ENCODE measurements around the gene STAG2.
"Not testable (repeated sequence)": the region's sequence is repeated elsewhere in the genome, so short reads cannot be mapped to it uniquely, and the experiment has no call there.

The STAG2 gene

GRCh38 chrX:124042042-124042441 is 80.5 kb downstream of the STAG2 start:
- no peak overlapping the region for H3K14ac ChIP-seq (ENCODE audit: low read length)
- no peak overlapping the region for H2AK5ac ChIP-seq (ENCODE audit: low read length)
- H4K12ac ChIP-seq (ENCODE audit: low read depth, low read length): no peak overlapping the region
- H3K4me2 ChIP-seq (ENCODE audit: low read length): no peak overlapping the region
- H2BK5ac ChIP-seq (ENCODE audit: low read depth, low read length, poor library complexity): no peak overlapping the region
- no peaks in the 10 kb centered on the region for H3K27me3 ChIP-seq (ENCODE audit: insufficient read depth, low read length)
- no CpG with 5 or more reads among the region's 1 CpG for WGBS (ENCODE audit: extremely low coverage, insufficient coverage, insufficient read length)
- H3K79me2 ChIP-seq (ENCODE audit: control insufficient read depth, insufficient read depth, low read length, poor library complexity): no peaks in the 10 kb centered on the region
- no peak overlapping the region for H3K4me3 ChIP-seq (ENCODE audit: low read depth, low read length)
- no peaks in the 10 kb centered on the region for H3K79me1 ChIP-seq (ENCODE audit: low read length)
- H4K91ac ChIP-seq (ENCODE audit: low read depth, low read length): no peak overlapping the region
- H2AFZ ChIP-seq (ENCODE audit: insufficient read depth, low read length, poor library complexity): no peak overlapping the region
- H2BK120ac ChIP-seq (ENCODE audit: insufficient read depth, low read length, poor library complexity): no peak overlapping the region
- H3K18ac ChIP-seq (ENCODE audit: low read length): no peak overlapping the region
- no peaks in the 10 kb centered on the region for H3K4me1 ChIP-seq (ENCODE audit: control insufficient read depth in 1 of 2, insufficient read depth in 2 of 2, low read length in 2 of 2)
- H3K27ac ChIP-seq (ENCODE audit: low read depth, low read length): no peak overlapping the region
- H3K4ac ChIP-seq (ENCODE audit: low read depth, low read length): no peak overlapping the region
- H3K9me3 ChIP-seq (ENCODE audit: insufficient read depth, low read depth, low read length): no peaks in the 10 kb centered on the region
- no peak overlapping the region for H2BK12ac ChIP-seq (ENCODE audit: low read length)
- no peak overlapping the region for H3K9ac ChIP-seq (ENCODE audit: low read length)
- DNase-seq: no peak
- no peak overlapping the region for H3K23ac ChIP-seq (ENCODE audit: low read length)
- H4K8ac ChIP-seq (ENCODE audit: low read depth, low read length): no peak overlapping the region
- peaks cover 4 to 5% of the 10 kb centered on the region in 2 experiments for H3K36me3 ChIP-seq (ENCODE audit: control insufficient read depth in 1 of 2, insufficient read depth in 2 of 2, low read length in 2 of 2)

GRCh38 chrX:124045109-124045508 is 83.6 kb downstream of the STAG2 start:
- Histone ChIP-seq H3K4me1 (ENCODE audit: control insufficient read depth in 1 of 2, insufficient read depth in 2 of 2, low read length in 2 of 2) (no peaks in the 10 kb centered on the region), H3K4me2 (ENCODE audit: low read length) (no peak overlapping the region), H2AK5ac (ENCODE audit: low read length) (no peak overlapping the region), H3K14ac (ENCODE audit: low read length) (no peak overlapping the region), H3K4me3 (ENCODE audit: low read depth, low read length) (no peak overlapping the region), H2AFZ (ENCODE audit: insufficient read depth, low read length, poor library complexity) (no peak overlapping the region), H2BK120ac (ENCODE audit: insufficient read depth, low read length, poor library complexity) (no peak overlapping the region), H3K27me3 (ENCODE audit: insufficient read depth, low read length) (no peaks in the 10 kb centered on the region), H3K4ac (ENCODE audit: low read depth, low read length) (no peak overlapping the region), H3K9ac (ENCODE audit: low read length) (no peak overlapping the region), H2BK12ac (ENCODE audit: low read length) (no peak overlapping the region), H3K27ac (ENCODE audit: low read depth, low read length) (no peak overlapping the region), H4K91ac (ENCODE audit: low read depth, low read length) (no peak overlapping the region), H4K12ac (ENCODE audit: low read depth, low read length) (no peak overlapping the region), H3K79me1 (ENCODE audit: low read length) (no peaks in the 10 kb centered on the region), H3K79me2 (ENCODE audit: control insufficient read depth, insufficient read depth, low read length, poor library complexity) (no peaks in the 10 kb centered on the region), H3K18ac (ENCODE audit: low read length) (no peak overlapping the region), H4K8ac (ENCODE audit: low read depth, low read length) (no peak overlapping the region), H3K36me3 (ENCODE audit: control insufficient read depth in 1 of 2, insufficient read depth in 2 of 2, low read length in 2 of 2) (peaks cover 4% of the 10 kb centered on the region in 2 experiments), H2BK5ac (ENCODE audit: low read depth, low read length, poor library complexity) (no peak overlapping the region), H3K23ac (ENCODE audit: low read length) (no peak overlapping the region), H3K9me3 (ENCODE audit: insufficient read depth, low read depth, low read length) (no peaks in the 10 kb centered on the region)
- no CpG with 5 or more reads among the region's 4 CpGs for WGBS (ENCODE audit: extremely low coverage, insufficient coverage, insufficient read length)
- peak in 1 of 2 donors; percentile 20 for DNase-seq

GRCh38 chrX:124084417-124084816 is 122.9 kb downstream of the STAG2 start:
- not testable (repeated sequence) for H3K79me2 ChIP-seq (ENCODE audit: control insufficient read depth, insufficient read depth, low read length, poor library complexity); H2AK5ac ChIP-seq (ENCODE audit: low read length); H2BK12ac ChIP-seq (ENCODE audit: low read length); H2BK120ac ChIP-seq (ENCODE audit: insufficient read depth, low read length, poor library complexity); DNase-seq; H4K12ac ChIP-seq (ENCODE audit: low read depth, low read length); H3K79me1 ChIP-seq (ENCODE audit: low read length); H4K91ac ChIP-seq (ENCODE audit: low read depth, low read length); H3K4me1 ChIP-seq (ENCODE audit: control insufficient read depth in 1 of 2, insufficient read depth in 2 of 2, low read length in 2 of 2); H2BK5ac ChIP-seq (ENCODE audit: low read depth, low read length, poor library complexity); H4K8ac ChIP-seq (ENCODE audit: low read depth, low read length); H3K18ac ChIP-seq (ENCODE audit: low read length); H2AFZ ChIP-seq (ENCODE audit: insufficient read depth, low read length, poor library complexity); H3K27ac ChIP-seq (ENCODE audit: low read depth, low read length); H3K4ac ChIP-seq (ENCODE audit: low read depth, low read length); H3K4me2 ChIP-seq (ENCODE audit: low read length); H3K23ac ChIP-seq (ENCODE audit: low read length); H3K14ac ChIP-seq (ENCODE audit: low read length); H3K9me3 ChIP-seq (ENCODE audit: insufficient read depth, low read depth, low read length); H3K9ac ChIP-seq (ENCODE audit: low read length); H3K27me3 ChIP-seq (ENCODE audit: insufficient read depth, low read length); H3K4me3 ChIP-seq (ENCODE audit: low read depth, low read length)
- WGBS (ENCODE audit: extremely low coverage, insufficient coverage, insufficient read length): no CpG with 5 or more reads among the region's 6 CpGs
- H3K36me3 ChIP-seq (ENCODE audit: control insufficient read depth in 1 of 2, insufficient read depth in 2 of 2, low read length in 2 of 2): peaks cover 16 to 19% of the 10 kb centered on the region in 2 experiments

GRCh38 chrX:124085063-124085462 is 123.6 kb downstream of the STAG2 start:
- no peaks in the 10 kb centered on the region for H3K4me1 ChIP-seq (ENCODE audit: control insufficient read depth in 1 of 2, insufficient read depth in 2 of 2, low read length in 2 of 2)
- H3K23ac ChIP-seq (ENCODE audit: low read length): no peak overlapping the region

More at GRCh38 chrX:124085063-124085462, 123.6 kb downstream of the STAG2 start:
- no peak overlapping the region for H4K8ac ChIP-seq (ENCODE audit: low read depth, low read length)
- H2BK12ac ChIP-seq (ENCODE audit: low read length): no peak overlapping the region
- WGBS (ENCODE audit: extremely low coverage, insufficient coverage, insufficient read length): no CpG with 5 or more reads among the region's 2 CpGs
- peaks cover 17 to 19% of the 10 kb centered on the region in 2 experiments for H3K36me3 ChIP-seq (ENCODE audit: control insufficient read depth in 1 of 2, insufficient read depth in 2 of 2, low read length in 2 of 2)
- no peak overlapping the region for H3K4me2 ChIP-seq (ENCODE audit: low read length)
- no peak overlapping the region for H3K4me3 ChIP-seq (ENCODE audit: low read depth, low read length)
- H3K9me3 ChIP-seq (ENCODE audit: insufficient read depth, low read depth, low read length): no peaks in the 10 kb centered on the region
- no peak overlapping the region for H2AFZ ChIP-seq (ENCODE audit: insufficient read depth, low read length, poor library complexity)
- no peak overlapping the region for H3K4ac ChIP-seq (ENCODE audit: low read depth, low read length)
- no peak overlapping the region for H4K91ac ChIP-seq (ENCODE audit: low read depth, low read length)
- H3K18ac ChIP-seq (ENCODE audit: low read length): no peak overlapping the region
- peak in 1 of 2 donors; percentile 2 for DNase-seq
- no peak overlapping the region for H3K14ac ChIP-seq (ENCODE audit: low read length)
- no peak overlapping the region for H2BK120ac ChIP-seq (ENCODE audit: insufficient read depth, low read length, poor library complexity)
- no peak overlapping the region for H3K27ac ChIP-seq (ENCODE audit: low read depth, low read length)
- no peaks in the 10 kb centered on the region for H3K79me2 ChIP-seq (ENCODE audit: control insufficient read depth, insufficient read depth, low read length, poor library complexity)
- H3K27me3 ChIP-seq (ENCODE audit: insufficient read depth, low read length): no peaks in the 10 kb centered on the region
- H2BK5ac ChIP-seq (ENCODE audit: low read depth, low read length, poor library complexity): no peak overlapping the region
- H3K9ac ChIP-seq (ENCODE audit: low read length): no peak overlapping the region
- no peak overlapping the region for H2AK5ac ChIP-seq (ENCODE audit: low read length)
- H3K79me1 ChIP-seq (ENCODE audit: low read length): no peaks in the 10 kb centered on the region
- H4K12ac ChIP-seq (ENCODE audit: low read depth, low read length): no peak overlapping the region
